GM10248 (cell line): Measurements from ENCODE around the gene C1QTNF9B.
"Not testable (repeated sequence)": the region's sequence is repeated elsewhere in the genome, so short reads cannot be mapped to it uniquely, and the experiment has no call there.

Source experiments
- CTCF ChIA-PET: fragments of 300-600 bp; sonication (Branson Sonifier 250); formaldehyde crosslinking; extraction: SDS; loops from one replicate; lab custom pipeline; 2021; ENCODE audit warnings: antibody characterized with exemption; lab: Yijun Ruan, JAX
- POLR2A ChIA-PET: fragments of 350-650 bp; sonication (Branson Sonifier 250); formaldehyde crosslinking; extraction: SDS; loops from one replicate; lab custom pipeline; 2020; ENCODE audit warnings: antibody characterized with exemption; lab: Yijun Ruan, JAX
- DNase-seq: peaks from one replicate; pipeline ENCODE4 v3.0.0; 2012; ENCODE audit errors: extremely low spot score
- CTCF ChIP-seq: IDR thresholded peaks from 2 replicates; pipeline ENCODE4 v1.5.1; 2012; ENCODE audit warnings: mild to moderate bottlenecking, low read depth; ENCODE audit errors: extremely low read depth, missing control alignments, control extremely low read depth

C1QTNF9B gene

GRCh38 chr13:23897452-23897919 is at the start of gene C1QTNF9B:
TSS of gene C1QTNF9B (minus strand) at chr13:23897502.
- CTCF ChIA-PET, result interaction anchor here (1.0 to 2.1 kb wide), 3 partner anchors 7 to 25 kb away, joined by 4 to 7 read pairs (median 4); no protein-coding TSS in a partner anchor
- POLR2A ChIA-PET, DNase-seq: not testable (repeated sequence)

GRCh38 chr13:23946900-23947299 is 49.6 kb upstream of the C1QTNF9B start:
- DNase-seq, result no peak
- ChIA-PET POLR2A (no interaction called here), CTCF (interaction anchor here (0.9 to 7.7 kb wide), 2 partner anchors 14 to 25 kb away, joined by 4 to 64 read pairs; no protein-coding TSS in a partner anchor)
- no peak for TF ChIP-seq CTCF

- CTCF ChIA-PET, result interaction anchor here (0.9 to 7.7 kb wide), 2 partner anchors 15 to 24 kb away, joined by 4 to 64 read pairs; no protein-coding TSS in a partner anchor
- DNase-seq, result no peak
- POLR2A ChIA-PET, result no interaction called here
- TF ChIP-seq CTCF, result no peak
Measured at GRCh38 chr13:23946067-23946466, 48.8 kb upstream of the C1QTNF9B start.

GRCh38 chr13:23945612-23946011 is 48.3 kb upstream of the C1QTNF9B start:
- DNase-seq, result no peak
- ChIA-PET POLR2A (no interaction called here), CTCF (interaction anchor here (7.7 kb wide), 1 partner anchor 15 kb away, joined by 64 read pairs; no protein-coding TSS in a partner anchor)
- TF ChIP-seq CTCF, result no peak

GRCh38 chr13:23941211-23941610 is 43.9 kb upstream of the C1QTNF9B start:
- ChIA-PET POLR2A (no interaction called here), CTCF (interaction anchor here (0.7 to 1.5 kb wide), 2 partner anchors 11 to 288 kb away, joined by 3 to 5 read pairs; no protein-coding TSS in a partner anchor)
- no peak for TF ChIP-seq CTCF
- no peak for DNase-seq

- CTCF ChIA-PET, result interaction anchor here (1.2 kb wide), 1 partner anchor 10 kb away, joined by 3 read pairs; no protein-coding TSS in a partner anchor
- DNase-seq, POLR2A ChIA-PET: not testable (repeated sequence)
Measured at GRCh38 chr13:23939666-23940065, 42.4 kb upstream of the C1QTNF9B start.

GRCh38 chr13:23934520-23934919 is 37.2 kb upstream of the C1QTNF9B start:
- CTCF ChIA-PET, result interaction anchor here (1.2 to 1.9 kb wide), 3 partner anchors 16 to 85 kb away, joined by 3 to 4 read pairs (median 3); no protein-coding TSS in a partner anchor
- POLR2A ChIA-PET, result no interaction called here
- DNase-seq, result no peak
- TF ChIP-seq CTCF, result no peak
